ENCODE results near the gene TRA2A. TPM values are rescaled to one million over a fixed set of nuclear protein-coding genes. Genes with fewer than 3 reads are reported as not detected.
A peak's percentile ranks its signal among the peaks of the same experiment; 100 is the strongest.

TRA2A gene
- total and polyA plus RNA-seq, 7 donors, result 17.5 to 35.6 (median 29.0) TPM

DNA sequence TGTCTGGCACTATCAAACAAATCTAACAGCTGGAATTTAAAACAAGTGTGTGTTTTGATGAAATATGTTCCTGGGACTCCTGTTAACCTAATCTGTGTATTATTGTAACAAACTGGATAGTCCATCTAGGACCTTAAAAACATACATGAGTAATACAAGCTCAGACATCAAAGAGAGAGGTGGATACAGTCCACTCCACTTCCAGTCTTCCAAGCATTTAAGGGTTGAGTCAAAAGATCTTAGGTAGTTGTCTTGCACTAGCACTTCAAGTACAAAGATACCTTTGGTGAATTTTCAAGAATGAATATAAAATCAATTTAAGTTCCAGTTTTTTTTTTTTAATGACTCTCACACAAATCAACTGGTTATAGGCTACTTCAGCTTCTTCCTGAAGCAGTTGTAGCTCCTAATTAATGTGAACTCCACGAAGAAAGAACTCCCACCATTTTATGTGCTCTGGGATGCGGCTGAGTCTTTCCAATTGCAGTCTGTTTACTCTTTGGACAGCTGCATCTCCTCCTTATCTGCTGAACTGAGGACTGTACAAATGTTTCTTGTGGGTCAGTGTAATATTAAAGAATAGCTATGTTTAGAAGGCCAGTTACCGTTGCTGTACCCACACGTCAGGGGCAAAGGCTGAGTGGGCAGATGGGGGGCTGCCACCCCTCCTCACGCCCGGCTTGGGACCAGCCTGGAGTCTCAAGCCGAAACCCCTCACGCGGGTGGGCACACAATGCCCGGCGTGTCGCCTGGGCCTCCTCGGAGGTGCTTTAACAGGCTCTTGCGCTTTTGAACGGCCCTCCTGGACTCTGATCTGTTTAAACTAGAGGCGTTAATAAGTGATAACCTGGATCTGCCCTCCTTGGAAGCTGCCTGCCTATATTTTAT, 58.6 kb downstream of the TRA2A start:
- WGBS, 3 donors, result 24 to 26% (median 26%) methylated on average over 16 of the region's 16 CpGs
- Histone ChIP-seq H3K36me3 (ENCODE audit: insufficient read depth in 1 of 2, low read depth in 1 of 2) (no peaks in the 10 kb centered on the region), H3K4me3 (peak overlapping the region; percentile 56), H3K27me3 (ENCODE audit: insufficient read depth in 3 of 3, low read length in 2 of 3) (peaks cover 15 to 100% (median 48%) of the 10 kb centered on the region in 3 donors), H3K27ac (no peak overlapping the region), H3K4me1 (peaks cover 17% of the 10 kb centered on the region), H3K9me3 (no peaks in the 10 kb centered on the region)
- TF ChIP-seq, protein P1, sequence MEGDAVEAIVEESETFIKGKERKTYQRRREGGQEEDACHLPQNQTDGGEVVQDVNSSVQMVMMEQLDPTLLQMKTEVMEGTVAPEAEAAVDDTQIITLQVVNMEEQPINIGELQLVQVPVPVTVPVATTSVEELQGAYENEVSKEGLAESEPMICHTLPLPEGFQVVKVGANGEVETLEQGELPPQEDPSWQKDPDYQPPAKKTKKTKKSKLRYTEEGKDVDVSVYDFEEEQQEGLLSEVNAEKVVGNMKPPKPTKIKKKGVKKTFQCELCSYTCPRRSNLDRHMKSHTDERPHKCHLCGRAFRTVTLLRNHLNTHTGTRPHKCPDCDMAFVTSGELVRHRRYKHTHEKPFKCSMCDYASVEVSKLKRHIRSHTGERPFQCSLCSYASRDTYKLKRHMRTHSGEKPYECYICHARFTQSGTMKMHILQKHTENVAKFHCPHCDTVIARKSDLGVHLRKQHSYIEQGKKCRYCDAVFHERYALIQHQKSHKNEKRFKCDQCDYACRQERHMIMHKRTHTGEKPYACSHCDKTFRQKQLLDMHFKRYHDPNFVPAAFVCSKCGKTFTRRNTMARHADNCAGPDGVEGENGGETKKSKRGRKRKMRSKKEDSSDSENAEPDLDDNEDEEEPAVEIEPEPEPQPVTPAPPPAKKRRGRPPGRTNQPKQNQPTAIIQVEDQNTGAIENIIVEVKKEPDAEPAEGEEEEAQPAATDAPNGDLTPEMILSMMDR (IDR thresholded peaks at IDR 0.05), result no peak
- DNase-seq, result no peak
- intact Hi-C loops (cut with DNase I), result loop anchor here in 1 of 2 donors (5.0 kb wide), 1 partner anchor 54 kb away; no protein-coding TSS in a partner anchor
- ATAC-seq, result no peak

DNA sequence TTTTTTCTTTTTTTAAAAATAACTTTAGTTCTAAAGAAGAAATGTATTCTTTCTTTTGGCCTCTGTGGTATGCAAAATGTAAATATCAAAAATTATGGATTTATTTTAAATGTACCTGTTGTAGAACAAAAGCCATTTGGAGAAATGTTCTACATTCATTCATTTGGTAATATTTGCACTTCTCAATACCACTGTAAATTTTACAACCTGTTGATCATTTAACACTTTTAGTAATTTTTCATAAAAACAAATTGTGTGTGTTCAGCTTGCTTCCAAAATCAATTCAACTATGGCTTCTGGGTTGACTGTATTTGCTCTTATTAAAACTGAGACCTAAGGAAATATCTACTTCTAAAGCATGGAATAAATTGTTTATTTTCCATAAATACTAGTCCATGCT, 59.2 kb downstream of the TRA2A start:
- intact Hi-C loops (cut with DNase I), result loop anchor here in 1 of 2 donors (5.0 kb wide), 1 partner anchor 55 kb away; no protein-coding TSS in a partner anchor
- peaks cover 20% of the 10 kb centered on the region for H3K4me1 ChIP-seq
- no peaks in the 10 kb centered on the region for H3K36me3 ChIP-seq (ENCODE audit: insufficient read depth in 1 of 2, low read depth in 1 of 2)
- ATAC-seq (no peak), DNase-seq (no peak)
- TF ChIP-seq, protein P1 (IDR thresholded peaks at IDR 0.05), result no peak
- H3K27me3 ChIP-seq (ENCODE audit: insufficient read depth in 3 of 3, low read length in 2 of 3), result peaks cover 14 to 100% (median 52%) of the 10 kb centered on the region in 3 donors
- no peak overlapping the region for H3K4me3 ChIP-seq
- H3K9me3 ChIP-seq, result no peaks in the 10 kb centered on the region
- H3K27ac ChIP-seq, result no peak overlapping the region

DNA sequence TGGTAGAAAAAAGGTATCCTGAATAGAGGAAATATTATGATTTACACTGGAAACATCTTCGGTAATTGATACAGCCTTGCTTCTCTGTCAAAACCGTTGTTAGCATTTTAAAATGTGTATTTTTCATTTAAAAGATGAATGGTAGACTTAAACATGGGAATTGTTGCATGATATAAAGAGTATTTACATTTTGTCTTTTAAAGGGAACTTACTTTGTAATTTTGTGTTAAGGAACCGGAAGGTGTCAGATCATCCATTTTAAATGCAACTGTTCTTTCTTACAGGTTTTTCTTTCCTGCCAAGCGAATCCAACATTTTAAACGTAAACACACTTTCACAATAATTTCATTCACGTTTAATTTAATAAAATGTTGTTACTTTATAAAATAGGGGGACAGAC, 59.7 kb downstream of the TRA2A start:
- Histone ChIP-seq H3K27ac (no peak overlapping the region), H3K36me3 (ENCODE audit: insufficient read depth in 1 of 2, low read depth in 1 of 2) (no peaks in the 10 kb centered on the region), H3K27me3 (ENCODE audit: insufficient read depth in 3 of 3, low read length in 2 of 3) (peaks cover 12 to 100% (median 55%) of the 10 kb centered on the region in 3 donors), H3K4me1 (peaks cover 22% of the 10 kb centered on the region), H3K9me3 (no peaks in the 10 kb centered on the region), H3K4me3 (no peak overlapping the region)
- WGBS, 3 donors, result 84 to 90% (median 85%) methylated on average over 6 of the region's 6 CpGs
- TF ChIP-seq, protein P1 (IDR thresholded peaks at IDR 0.05), result no peak
- DNase-seq (no peak), ATAC-seq (no peak)
- intact Hi-C loops (cut with DNase I), result loop anchor here in 1 of 2 donors (5.0 kb wide), 1 partner anchor 55 kb away; no protein-coding TSS in a partner anchor

DNA sequence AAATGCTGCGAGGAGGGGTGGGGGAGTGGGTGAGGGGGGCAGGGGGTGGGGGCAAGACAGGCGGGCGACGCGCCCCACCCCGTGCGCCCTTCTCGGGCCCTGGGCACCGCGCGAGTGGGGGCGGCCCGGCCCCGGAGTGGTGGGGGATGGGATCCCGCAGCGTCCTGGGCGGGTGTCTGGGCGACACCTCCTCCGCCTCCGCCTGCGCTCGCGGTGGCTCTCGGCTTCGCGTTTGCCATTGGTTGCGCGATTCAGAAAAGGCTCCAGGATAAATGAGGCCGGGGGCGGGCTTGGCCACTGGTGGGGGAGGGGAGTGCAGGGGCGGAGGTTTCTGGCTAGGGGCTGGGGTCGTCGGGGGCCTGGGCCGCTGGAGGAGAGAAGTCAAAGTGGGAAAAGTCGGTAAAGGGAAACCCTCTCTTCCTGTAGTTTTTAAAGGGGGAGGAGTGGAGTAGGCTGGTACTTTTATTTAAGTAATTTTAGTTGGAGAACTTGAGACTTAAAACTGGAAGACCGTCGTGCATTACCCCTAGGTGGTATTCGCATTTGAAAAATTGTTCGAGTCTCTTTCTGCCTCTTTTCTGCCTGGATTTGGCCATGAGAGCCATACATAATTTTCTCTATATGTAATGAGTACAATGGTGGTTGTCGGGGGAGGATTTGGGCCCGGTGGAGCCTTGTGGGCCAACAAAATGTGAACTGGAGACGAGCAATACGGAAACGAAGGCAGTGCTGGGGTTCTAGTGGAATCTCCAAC, 60.5 kb downstream of the TRA2A start:
- Histone ChIP-seq H3K36me3 (ENCODE audit: insufficient read depth in 1 of 2, low read depth in 1 of 2) (no peaks in the 10 kb centered on the region), H3K27ac (no peak overlapping the region), H3K4me3 (peak overlapping the region; percentile 58), H3K4me1 (peaks cover 22% of the 10 kb centered on the region), H3K9me3 (no peaks in the 10 kb centered on the region), H3K27me3 (ENCODE audit: insufficient read depth in 3 of 3, low read length in 2 of 3) (peaks cover 5 to 99% (median 55%) of the 10 kb centered on the region in 3 donors)
- DNase-seq, result no peak
- TF ChIP-seq, protein P1 (IDR thresholded peaks at IDR 0.05), result no peak
- ATAC-seq, result peak in 1 of 4 donors; percentile 35
- WGBS, 3 donors, result 10 to 13% (median 11%) methylated on average over 38 to 44 of the region's 44 CpGs
- intact Hi-C loops (cut with DNase I), result loop anchor here in 1 of 2 donors (5.0 kb wide), 1 partner anchor 56 kb away; no protein-coding TSS in a partner anchor

Measured in psoas muscle (tissue), 8 donors.